ENCODE data around the gene FAM47C. TPM values are rescaled to one million over a fixed set of nuclear protein-coding genes. Genes with fewer than 3 reads are reported as not detected.

Gene FAM47C
- total RNA-seq, 6 experiments from 2014 or later = not detected

- Histone ChIP-seq H3K36me3 (no peaks in the 10 kb centered on the region), H3K27ac (no peak overlapping the region), H3K9me3 (no peaks in the 10 kb centered on the region), H3K27me3 (peaks cover 0 to 5% of the 10 kb centered on the region in 2 donors), H3K4me3 (no peak overlapping the region), H3K4me1 (no peaks in the 10 kb centered on the region)
- ATAC-seq = no peak
- intact Hi-C loops (cut with DNase I) = no loop called here
- no peak for DNase-seq
- no peak for TF ChIP-seq CTCF (IDR thresholded peaks at IDR 0.05)
- no peak for TF ChIP-seq POLR2A (IDR thresholded peaks at IDR 0.05)
Observed at GRCh38 chrX:36973575-36973974, 34.6 kb upstream of the FAM47C start.

- no peaks in the 10 kb centered on the region for H3K4me1 ChIP-seq
- intact Hi-C loops (cut with DNase I) = no loop called here
- no peak overlapping the region for H3K4me3 ChIP-seq
- H3K36me3 ChIP-seq = no peaks in the 10 kb centered on the region
- H3K9me3 ChIP-seq = no peaks in the 10 kb centered on the region
- peaks cover 0 to 5% of the 10 kb centered on the region in 2 donors for H3K27me3 ChIP-seq
- DNase-seq (no peak), ATAC-seq (no peak)
- no peak for TF ChIP-seq POLR2A (IDR thresholded peaks at IDR 0.05)
- no peak for TF ChIP-seq CTCF (IDR thresholded peaks at IDR 0.05)
- 54% methylated on average over 6 of the region's 6 CpGs for whole genome bisulfite sequencing (ENCODE audit: insufficient coverage, low coverage, low lambda C conversion rate, missing lambda C conversion rate)
- no peak overlapping the region for H3K27ac ChIP-seq
Observed at GRCh38 chrX:36974911-36975310, 33.3 kb upstream of the FAM47C start.

- intact Hi-C loops (cut with DNase I) = no loop called here
- DNase-seq (no peak), ATAC-seq (peak in 1 of 4 donors; percentile 38)
- TF ChIP-seq POLR2A (IDR thresholded peaks at IDR 0.05) (no peak), CTCF (IDR thresholded peaks at IDR 0.05) (no peak)
- H3K27me3 ChIP-seq = peaks cover 0 to 5% of the 10 kb centered on the region in 2 donors
- no peaks in the 10 kb centered on the region for H3K4me1 ChIP-seq
- H3K27ac ChIP-seq = no peak overlapping the region
- 64% methylated on average over 2 of the region's 2 CpGs for WGBS (ENCODE audit: insufficient coverage, low coverage, low lambda C conversion rate, missing lambda C conversion rate)
- no peaks in the 10 kb centered on the region for H3K9me3 ChIP-seq
- no peak overlapping the region for H3K4me3 ChIP-seq
- no peaks in the 10 kb centered on the region for H3K36me3 ChIP-seq
Observed at GRCh38 chrX:36978886-36979285, 29.3 kb upstream of the FAM47C start.

- no peaks in the 10 kb centered on the region for H3K27me3 ChIP-seq
- no peaks in the 10 kb centered on the region for H3K36me3 ChIP-seq
- TF ChIP-seq CTCF (IDR thresholded peaks at IDR 0.05) (no peak), POLR2A (IDR thresholded peaks at IDR 0.05) (no peak)
- intact Hi-C loops (cut with DNase I) = no loop called here
- ATAC-seq (no peak), DNase-seq (no peak)
- no peaks in the 10 kb centered on the region for H3K4me1 ChIP-seq
- no peak overlapping the region for H3K27ac ChIP-seq
- no peak overlapping the region for H3K4me3 ChIP-seq
- 11% methylated on average over 3 of the region's 3 CpGs for WGBS (ENCODE audit: insufficient coverage, low coverage, low lambda C conversion rate, missing lambda C conversion rate)
- H3K9me3 ChIP-seq = no peaks in the 10 kb centered on the region
Observed at GRCh38 chrX:36983831-36984230, 24.3 kb upstream of the FAM47C start.

Data from right lobe of liver (tissue), 6 donors.